8988T (cell line): ENCODE data around the gene RAB3B.

Source experiments
- DNase-seq: peaks from one replicate; pipeline ENCODE4 v3.0.0; 2011

The RAB3B gene

GRCh38 chr1:51867479-51868232 lies 122.8 kb downstream of the RAB3B start:
- DNase-seq: no peak

DNA sequence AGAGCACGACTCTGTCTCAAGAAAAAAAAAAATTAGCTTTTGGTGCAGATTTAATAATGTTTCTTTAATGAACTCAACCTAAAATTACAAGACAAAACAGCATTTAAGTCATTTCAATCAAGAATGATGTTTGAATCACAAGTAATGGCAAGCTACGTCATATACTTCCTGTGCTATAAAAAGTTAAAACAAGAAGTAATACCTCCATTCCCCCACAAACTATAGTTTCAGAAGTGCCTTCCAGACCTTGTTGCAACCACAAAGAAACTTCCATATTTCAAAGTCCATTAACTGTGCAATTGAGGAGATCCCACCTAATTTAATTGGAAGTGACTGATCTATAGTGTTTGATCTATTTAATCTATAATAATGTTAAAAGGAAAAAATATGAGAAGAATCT lies 127.1 kb downstream of the RAB3B start:
- DNase-seq: no peak

GRCh38 chr1:51861669-51862068 lies 128.8 kb downstream of the RAB3B start:
- DNase-seq: no peak

GRCh38 chr1:51859735-51860134 lies 130.8 kb downstream of the RAB3B start:
- DNase-seq: no peak

DNA sequence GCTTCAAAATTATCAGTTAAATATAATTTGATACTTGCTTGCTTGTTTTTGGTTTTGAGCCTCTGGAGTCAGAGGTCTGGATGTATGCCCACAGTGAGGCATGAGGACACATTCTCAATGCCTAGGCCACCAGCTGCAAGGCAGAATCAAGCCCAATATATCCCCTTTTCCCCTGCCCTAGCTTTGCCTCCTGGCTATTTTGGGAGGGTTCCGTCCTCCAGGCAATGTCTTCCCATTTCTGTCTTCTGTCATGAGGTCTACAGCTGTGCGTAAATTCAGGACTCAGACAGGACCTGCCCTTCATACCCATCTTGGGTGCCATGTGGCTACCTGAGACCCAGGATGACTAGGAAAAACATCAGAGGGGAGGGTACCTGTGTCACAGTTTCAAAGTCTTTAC lies 131.2 kb downstream of the RAB3B start:
- DNase-seq: no peak

- DNase-seq: no peak
These were observed 131.6 kb downstream of the RAB3B start for GRCh38 chr1:51858892-51859291.
